DMS53 (cell line): ENCODE results near the gene HBS1L.

Experiments
- DNase-seq: peaks from one replicate; lab custom pipeline; 2025; lab: John Stamatoyannopoulos, UW

The HBS1L gene

DNA sequence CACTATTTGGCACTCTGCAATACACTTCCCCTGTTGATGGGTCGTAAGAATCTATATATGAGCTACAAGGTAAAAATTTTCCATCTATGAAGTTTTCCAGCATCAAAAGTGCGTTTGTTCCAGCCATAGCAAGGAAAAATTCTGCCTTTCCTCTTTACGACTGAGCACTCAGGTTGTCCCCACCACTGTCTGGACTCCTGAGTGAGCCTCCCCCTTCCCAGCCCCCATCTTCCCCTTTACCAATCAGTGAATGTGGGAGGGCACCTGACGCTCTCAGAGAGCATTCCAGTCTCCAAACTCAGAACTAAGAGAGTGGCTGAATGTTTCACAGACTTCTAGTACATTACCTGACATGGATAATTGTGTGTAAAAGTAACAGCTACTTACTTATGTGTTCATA, 104.7 kb downstream of the HBS1L start, which contains the start of gene ALDH8A1:
Gene ALDH8A1, minus strand, starts transcription at position 175 of the 400 bp plus-strand sequence. Its CDS starts 48 bp downstream, at position 127.
- DNase-seq = no peak

DNA sequence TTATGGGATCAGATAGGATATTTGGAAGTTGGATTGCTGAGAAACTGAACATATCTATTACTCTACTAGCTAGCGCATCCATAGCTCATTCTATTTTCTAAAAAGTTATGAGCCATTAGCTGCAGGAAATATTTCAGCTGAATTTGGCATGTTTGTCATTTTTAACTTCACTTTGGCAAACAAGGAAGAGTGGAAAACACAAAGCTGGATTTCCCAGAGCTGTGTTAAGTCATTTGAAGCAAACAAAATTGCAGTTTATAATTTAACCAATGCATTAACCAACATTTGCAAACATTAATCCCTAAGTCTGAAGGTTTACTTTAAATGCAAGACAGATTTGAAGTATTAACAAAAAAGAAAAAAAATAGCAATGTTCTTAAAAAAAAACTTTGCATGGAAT, 105.9 kb downstream of the HBS1L start:
- no peak for DNase-seq

DNA sequence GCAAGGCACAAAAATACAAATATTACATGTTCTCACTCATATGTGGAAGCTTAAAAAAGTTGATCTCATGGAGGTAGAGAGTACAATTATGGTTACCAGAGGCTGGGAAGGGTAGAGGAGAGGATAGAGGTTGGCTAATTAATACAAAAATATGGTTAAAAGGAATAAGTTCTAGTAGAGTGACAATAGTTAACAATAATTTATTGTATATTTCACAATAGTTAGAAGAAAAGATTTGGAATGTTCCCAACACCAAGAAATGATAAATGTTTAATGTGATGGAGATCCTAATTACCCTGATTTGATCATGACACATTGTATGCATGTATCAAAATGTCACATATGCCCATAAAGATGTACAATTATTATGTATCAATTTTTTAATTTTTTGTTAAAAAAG, 106.5 kb downstream of the HBS1L start:
- DNase-seq = no peak

DNA sequence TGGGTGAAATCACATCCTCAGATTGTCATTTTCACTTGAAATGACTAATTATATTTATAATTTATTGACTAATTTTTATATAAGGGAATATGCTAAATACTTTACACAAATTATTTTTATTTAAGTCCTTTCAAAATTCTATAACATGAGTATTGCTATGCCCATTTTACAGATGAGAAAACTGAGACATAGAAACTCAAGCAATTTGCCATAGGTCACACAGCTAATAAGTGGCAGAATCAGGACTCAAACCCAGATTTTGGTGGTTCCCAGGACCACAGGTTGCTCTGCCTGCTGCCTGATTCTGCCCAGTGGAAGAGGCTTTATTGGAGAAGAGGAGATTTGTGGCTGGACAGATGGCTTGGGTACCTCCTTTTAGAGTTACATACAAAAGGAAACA, 109.6 kb downstream of the HBS1L start:
- DNase-seq = no peak

DNA sequence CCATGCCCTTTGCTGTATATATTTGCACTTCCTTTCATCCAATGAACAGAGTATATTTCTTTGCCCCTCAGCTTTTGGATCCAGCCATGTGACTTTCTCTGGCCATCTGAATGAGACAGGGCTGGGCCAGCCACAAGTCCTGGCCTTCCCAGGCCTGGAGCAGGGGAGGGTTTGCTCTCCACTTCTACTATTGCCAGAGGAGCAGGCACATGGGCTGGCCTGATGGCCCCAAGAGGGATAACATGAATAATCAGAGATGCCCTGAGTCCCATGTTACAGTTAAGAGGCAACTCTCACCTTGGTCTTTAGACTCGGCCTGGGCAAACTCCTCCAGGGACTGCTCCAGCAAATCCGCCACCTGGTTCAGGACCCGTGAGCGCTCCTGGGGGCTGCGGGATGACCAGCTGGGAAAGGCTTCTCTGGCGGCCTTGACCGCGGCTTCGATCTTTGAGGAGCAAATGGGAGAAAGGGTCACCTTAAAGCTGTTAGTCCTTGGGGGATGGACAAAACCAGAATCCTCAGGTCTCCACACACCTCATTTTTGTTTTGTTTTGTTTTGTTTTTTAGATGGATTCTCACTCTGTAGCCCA, 111.0 kb downstream of the HBS1L start:
- DNase-seq = no peak

DNA sequence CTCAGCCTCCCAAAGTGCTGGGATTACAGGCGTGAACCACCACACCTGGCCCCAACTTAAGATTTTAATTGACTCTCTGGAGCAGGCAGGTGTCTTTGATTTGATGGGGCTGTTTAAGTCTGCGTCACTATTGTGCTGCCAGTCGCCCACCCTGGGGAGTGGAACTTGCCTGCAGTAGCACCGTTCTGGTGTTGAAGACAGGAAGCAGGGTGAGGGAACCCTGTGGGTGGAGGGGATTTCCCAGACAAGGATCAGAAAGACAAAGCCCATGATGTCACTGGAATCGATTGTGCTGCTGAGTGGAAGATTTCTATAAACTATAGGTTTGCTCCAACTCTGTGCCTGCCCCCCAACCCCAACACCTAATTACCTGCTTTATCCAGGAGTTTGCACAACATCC, 115.7 kb downstream of the HBS1L start:
- DNase-seq = no peak

DNA sequence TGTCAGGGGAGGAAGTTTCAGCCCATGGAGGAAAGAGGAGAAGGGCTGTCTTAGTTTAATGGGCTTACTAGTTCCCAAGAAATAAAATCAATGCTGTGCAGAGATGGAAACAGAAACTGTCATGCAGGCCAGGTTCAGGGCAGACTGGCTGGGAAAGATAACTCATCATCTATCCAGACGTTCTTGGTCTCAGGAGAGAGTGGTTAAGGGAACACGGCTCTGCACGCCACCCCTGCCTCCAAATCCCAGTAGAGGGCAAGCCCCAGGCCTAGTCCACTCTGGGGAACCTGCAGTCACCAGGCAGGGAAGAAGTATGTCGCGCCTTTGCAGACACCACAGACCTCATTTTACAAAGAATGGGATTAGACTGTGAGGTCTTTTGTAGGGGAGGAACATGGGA, 117.2 kb downstream of the HBS1L start:
- no peak for DNase-seq

DNA sequence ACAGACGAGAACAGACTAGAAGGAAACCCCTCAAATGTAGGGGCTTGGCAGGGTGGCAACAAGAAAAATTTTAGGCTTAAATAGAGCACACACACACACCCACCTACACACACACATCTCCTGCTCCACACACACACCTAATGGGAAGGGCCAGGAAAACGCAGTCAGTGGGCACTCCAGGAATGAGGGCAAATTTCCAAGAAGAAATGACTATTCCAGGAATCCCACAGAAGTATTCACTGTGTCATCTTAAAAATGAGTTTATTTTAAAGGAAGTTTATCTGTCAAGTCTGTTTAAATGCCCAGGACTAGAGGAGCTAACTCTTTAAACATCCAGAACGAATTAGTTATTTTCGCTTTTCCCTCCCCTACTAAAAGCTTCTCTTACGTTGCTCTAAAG, 117.7 kb downstream of the HBS1L start:
- no peak for DNase-seq

DNA sequence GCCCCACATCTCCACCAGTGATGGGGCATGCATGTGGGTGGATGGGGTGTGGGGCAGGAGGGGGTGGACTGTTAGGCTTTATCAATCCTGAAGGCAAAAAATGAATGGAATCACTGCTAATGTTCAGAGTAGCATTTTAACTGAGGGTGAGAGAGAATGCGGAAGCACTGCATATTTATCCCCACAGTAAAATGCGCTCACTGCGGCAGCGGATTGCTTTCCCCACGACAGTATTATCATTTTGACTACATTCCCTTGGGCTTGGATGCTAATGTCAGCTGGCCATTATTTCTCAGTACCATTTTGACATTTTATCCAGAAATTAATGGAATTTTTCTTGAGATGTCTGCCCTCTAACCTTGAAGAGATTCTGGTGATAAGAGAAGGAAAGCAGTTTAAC, 118.1 kb downstream of the HBS1L start:
- DNase-seq = no peak

DNA sequence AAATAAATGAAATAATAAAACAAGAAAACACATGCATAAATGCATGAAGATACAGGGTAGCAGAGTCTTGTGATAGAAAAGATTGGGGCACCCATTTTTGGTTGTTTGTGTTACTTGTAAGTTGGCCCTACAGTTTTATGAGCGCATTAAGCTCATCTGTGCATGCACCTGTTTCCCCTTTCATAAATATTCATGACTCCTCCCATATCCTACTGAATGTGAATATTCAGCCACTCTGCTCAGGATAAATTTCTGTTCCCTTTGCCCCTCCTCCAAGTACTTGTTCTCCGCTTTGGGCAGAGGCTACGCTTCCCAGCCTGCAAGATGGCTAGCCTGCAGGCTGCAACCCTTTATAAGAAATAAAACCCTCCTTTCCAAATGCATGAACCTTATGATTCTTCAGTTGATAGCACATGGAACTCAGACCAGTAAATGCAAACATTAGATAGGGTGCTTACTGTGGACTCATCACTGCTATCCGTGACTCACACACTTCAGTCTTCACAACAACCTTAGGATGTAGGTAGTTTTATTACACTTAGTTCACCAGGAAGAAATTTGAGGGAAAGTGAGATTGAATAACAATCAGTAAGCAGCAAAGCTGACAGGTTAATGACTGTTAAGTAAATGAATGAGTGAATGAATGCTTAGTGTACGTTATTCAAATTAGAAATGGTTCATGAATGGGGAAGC, 119.7 kb downstream of the HBS1L start:
- DNase-seq = peak; percentile 45

DNA sequence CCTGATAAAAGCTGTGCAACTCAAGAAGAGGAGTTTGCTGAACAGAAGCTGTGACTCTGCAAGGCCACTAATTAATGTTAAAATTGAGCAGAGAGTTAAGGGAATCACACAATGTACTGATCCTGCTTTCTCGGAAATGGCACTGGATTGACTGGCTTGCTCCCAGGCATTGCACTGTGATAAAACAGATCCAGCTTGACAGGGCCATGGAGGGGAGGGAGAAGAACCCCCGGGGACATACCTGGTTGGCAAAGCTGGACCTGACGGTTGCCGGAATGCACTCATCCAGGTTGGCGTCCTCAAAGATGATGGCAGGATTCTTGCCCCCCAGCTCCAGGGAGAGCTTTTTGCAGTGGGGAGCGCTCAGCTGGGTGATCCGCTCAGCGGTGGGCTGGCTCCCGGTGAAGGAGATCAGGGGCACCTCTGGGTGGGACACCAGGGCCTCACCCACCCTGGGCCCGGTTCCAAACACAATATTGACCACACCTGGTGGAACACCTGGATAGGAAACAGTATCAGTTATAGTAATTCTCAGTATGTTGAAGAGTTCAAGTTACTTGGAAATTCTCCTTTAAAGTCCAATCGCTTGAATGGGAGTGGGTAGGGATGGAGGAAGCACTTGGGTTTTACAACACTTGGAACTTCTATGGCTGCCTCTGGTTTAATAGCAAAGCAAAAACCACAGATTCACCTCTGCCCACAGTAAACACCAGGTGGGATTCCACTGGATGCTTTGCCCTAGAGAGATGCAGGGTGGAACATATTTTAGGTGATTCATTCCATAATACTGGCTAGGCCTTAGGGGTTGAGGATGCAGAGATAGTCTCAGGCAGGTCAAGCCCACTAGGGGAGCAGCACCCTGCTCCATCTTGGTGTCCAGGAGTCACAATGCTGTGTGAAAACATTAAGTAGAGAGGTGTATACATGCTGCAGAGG, 121.8 kb downstream of the HBS1L start:
- DNase-seq = no peak

DNA sequence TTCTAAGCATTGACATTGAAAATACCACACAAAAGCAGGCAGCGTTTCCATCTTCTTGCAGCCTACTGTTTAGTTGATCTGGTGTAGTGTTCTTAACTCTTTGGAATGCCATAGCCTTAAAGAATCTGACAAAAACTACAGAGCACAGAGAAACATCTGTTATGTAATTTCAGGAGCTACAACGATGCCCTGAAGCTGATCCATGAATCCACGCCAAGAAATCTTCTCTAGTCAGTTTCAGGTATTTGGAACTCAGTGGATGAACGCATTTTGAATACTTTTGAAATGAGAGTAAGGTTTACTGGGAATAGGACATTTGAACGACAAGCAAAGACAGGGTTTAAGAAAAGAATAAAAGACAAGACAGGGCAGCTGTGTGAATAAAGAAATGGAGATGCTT, 122.5 kb downstream of the HBS1L start:
- DNase-seq = no peak

DNA sequence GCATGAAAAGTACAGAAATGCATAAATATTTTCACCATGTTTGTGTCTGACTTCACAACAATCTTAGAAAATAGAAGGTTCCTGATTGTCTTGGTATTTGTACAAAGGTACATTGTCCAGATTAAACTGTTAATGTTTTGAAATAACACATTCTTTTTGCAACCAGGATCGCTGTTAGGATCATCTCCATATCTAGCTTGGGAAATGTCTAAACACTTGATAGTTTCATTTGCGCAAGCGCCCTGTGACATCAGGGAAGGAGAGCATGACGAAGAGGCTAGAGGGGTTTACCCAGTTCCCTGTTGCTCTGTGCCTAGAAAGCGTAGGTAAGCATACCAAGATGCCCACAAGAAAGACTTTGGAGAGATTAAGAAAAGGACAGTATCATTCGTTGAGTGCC, 124.2 kb downstream of the HBS1L start:
- DNase-seq = no peak

DNA sequence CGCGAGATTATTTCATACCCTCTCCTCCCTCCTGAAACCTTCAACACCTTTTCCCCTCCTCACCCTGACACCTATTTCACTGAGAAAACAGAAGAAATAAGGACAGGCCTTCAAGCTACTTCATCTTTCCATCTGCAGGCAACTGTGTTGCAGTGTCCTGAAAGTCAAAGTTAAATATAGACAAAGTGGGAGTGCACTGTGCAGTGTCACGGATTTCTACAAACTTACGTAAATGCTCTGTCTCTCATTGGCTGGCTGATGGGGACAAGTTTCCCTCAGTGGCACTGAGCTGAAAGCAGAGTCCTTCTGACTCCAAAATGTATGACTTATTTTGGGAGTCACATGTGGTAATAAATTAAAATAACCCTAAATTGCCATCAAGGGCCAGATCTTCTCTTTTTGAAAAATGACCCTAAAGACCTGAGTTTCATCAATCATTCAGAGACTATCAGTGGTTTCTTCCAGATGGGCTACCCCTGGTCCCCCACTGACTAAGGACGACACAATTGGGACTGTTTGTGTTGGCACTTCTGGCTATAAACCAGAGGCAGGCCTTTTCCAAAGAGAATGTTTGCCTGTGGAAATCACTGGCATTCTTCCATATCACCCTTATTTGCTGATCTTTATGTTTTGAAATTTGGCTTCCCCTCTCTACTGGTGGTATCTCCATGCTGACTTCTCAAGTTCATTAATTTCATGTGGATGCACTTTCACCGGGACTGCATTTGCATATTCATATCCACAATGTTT, 126.3 kb downstream of the HBS1L start:
- DNase-seq = no peak

DNA sequence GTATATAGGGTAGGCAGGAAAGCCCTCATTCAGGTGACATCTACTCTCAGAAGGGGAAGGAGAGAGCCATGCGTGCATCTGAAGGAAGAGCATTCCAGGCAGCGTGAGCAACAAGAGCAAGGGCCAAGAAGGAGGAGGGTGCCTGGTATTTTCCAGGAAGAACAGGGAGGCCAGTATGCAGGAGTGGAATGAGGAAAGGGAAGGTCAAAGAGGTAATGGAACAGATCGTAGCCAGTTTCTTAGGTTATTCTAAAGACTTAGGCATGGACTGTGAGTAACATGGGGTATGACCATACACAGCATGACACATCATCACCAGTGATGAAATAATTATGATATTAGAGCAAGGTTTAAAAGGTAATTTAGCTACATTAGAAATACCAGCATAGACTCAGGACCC, 128.8 kb downstream of the HBS1L start:
- DNase-seq = no peak

DNA sequence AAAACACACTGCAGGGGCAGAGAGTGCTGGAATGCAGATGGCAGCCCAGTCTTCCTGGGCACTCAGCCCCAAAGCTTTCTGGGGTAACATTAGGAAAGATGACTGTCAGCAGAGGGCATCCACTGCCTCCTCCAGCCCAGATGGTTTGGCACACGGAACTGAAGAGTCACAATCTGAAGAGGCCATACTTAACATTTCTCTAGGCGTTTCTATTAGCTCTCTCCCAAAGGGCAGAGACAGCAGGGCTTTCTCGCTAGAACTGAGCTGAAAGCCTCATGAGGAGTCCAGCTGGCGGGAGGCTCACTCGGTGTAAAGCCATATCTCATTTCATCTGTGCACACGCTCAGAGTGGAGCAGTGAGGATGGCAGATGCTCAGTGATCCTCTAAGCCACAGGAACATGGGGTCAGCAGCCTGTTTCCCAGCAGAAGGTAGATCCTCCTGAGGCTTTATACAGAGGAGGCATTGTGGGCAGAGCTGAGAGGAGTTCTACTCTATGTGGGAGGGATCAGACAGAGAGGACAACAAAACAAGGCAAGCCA, 132.8 kb downstream of the HBS1L start:
- peak; percentile 1 for DNase-seq

DNA sequence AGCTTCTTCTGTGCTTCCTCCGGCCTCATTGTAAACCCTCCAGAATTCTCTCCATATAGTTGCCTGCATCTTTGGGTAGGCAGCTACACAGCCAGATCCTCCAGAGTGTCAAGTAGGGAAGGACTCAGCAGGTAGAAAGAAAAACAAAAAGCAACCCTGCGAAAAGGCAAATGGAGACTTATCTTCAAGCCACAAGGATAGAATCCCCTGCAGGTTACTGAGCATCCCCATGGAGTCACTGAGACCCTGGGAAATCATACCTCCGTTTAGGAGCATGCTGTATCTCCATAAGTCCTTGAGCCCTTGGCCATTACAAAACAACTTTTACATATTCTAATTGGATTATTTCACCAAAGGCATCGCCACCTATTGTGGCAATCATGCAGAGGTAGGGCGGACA, 133.3 kb downstream of the HBS1L start:
- no peak for DNase-seq

DNA sequence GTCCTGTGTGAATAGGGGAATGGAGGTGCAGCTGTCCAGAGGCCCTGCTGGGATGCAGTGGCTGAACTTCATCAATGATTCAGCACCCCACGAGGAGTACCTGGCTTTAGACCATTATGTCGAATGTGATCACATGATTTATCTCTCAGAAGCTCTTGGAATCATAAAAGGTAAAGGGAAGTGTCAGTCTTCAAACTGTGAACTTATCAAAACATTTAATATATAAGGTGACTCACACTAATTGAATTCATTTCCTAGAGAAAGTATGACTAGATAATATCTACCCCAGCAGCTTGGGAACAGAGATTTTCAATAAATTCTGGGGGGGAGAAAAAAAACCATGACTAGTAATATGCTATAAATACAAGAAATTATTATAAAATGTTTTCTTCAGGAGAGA, 134.2 kb downstream of the HBS1L start:
- DNase-seq = no peak

DNA sequence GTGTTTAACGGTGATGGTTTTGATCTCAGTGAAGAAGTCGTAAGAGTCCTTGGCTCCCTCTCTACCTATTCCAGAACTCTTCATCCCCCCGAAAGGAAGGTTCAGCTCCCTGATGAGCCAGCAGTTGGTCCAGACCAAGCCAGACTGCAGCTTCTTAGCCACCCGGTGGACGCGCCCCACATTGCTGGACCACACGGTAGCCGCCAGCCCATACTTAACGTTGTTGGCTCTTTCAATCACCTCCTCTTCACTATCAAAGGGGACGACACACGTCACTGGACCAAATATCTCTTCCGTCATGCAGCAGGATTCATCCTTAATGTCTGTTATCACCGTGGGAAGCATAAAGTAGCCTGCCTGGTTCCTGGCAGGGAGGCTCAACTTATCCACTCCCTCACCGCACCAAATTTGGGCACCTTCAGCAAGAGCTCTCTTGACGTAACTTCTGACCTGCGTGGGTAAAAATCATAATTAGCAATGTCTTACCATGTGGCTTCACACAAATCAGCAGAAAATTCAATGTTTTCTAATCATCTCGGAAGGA, 136.1 kb downstream of the HBS1L start:
- DNase-seq = no peak

DNA sequence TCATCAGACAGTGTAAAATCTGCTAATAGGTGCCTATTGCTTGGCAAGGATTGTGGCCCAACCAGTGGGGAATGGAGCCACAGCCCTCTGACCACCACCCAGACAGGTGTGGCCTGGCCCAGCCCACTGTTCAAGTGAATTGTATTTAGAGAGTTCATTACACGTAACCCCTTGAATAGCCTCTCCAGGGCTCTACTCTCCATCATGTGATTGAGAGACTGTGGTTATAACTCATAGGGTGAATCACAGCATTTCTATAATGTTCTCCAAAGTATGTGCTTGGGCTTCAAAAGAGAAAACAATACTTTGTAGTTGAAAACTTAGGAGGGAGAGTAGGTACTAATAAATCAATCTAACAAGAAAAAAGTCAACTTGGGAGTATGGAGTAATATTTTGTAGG, 143.1 kb downstream of the HBS1L start:
- DNase-seq = peak; percentile 2

DNA sequence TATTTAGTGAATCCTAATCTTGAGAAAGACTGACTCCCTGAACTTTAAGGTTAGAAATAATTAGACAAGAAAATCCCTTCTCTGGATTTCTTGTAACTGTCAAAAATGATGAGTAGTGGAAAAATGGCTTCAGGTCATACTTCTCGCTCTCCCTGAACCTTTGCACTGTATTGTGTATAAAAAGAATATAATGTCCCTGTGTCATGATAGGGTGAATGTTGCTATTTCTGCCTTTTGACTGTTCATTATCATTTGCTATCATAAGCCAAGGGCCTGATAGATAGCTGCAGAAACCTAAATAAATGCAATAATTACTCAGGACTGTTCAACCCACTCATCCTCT, 144.1 kb downstream of the HBS1L start:
- DNase-seq = no peak
